Measurements from ENCODE around the gene EFCAB12.
"Not testable (repeated sequence)": the region's sequence is repeated elsewhere in the genome, so short reads cannot be mapped to it uniquely, and the experiment has no call there.

The EFCAB12 gene

DNA sequence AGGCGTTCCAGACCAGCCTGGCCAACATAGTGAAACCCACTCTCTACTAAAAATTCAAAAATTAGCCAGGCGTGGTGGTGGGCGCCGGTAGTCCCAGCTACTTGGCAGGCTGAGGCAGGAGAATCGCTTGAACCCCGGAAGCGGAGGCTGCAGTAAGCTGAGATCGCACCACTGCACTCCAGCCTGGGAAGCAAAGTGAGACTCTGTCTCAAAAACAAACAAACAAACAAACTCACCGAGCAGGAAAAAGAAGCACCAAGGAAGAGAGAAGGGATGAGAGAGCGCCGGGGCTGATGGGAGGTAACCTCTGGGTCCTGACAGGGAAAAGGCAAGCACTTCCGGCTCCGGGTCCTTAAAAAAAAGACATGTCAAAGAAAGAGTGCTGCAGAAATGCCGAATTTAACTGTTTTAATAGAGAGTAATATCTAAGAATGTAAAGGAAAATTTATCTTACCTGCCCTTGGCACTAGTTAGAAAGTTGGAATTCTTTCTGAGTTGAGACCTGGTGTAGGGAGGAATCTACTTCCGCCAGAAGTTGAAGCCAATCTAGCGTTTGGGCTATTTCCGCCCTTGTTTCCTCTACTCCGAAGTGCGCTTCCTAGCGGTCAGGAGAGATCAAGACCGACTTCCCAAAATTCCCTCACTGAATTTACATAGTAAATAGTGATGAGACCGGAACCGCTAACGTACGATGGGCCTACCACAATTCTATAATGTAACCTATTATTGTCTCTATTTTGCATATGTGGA is 29.1 kb downstream of the EFCAB12 start:
- in situ Hi-C loops (cut with MboI; ENCODE audit: low sequenced_read_pairs), result no loop called here

DNA sequence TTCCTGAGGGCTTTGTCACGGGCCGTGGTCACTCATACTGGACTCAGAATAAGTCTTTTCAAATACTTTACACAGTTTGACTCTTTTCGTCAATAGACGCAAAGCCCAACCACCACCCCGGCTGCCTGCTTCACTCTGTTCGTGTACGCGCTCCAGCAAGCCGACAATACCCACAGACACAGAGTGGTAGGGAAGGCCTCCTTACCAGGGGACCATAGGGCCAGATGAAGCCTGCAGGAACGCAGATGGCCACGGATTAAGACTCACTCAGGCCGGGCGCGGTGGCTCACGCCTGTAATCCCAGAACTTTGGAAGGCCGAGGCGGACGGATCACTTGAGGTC is 29.7 kb downstream of the EFCAB12 start:
- in situ Hi-C loops (cut with MboI; ENCODE audit: low sequenced_read_pairs), result no loop called here

DNA sequence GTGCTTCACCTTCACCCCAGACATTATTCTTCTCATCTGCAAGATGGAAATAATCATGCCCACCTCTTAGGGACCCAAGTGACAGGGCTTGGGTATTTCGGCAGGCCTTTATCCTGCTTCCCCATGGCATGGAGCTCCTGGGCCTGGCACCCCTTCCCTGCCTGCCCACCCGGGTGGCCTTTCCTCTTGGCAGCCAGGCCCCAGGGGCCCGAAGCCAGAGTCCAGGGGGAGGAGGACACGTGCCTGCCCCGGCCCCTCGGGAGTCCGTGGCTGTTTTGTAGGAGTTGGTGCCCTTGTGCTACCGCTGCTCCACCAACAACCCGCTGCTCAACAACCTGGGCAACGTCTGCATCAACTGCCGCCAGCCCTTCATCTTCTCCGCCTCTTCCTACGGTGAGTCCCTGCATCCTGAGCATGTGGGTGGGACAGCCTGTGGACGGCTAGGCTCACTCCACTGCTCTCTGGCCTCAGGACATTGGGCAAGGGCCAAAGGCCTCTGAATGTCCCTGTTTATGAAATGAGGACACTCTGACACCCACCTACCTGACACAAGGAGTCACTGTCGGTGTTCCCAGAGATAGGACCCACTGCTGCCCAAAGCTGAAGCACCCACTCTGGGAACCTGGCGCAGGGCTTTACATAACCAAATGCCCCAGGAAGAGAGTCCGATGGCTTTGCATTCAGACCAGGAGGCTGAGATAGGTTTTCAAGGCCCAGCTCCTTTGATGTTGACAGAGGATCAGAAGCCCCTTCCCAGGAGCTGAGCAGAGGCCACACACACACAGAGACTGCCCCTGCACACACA is 34.5 kb downstream of the EFCAB12 start:
- in situ Hi-C loops (cut with MboI; ENCODE audit: low sequenced_read_pairs), result not testable (repeated sequence)

DNA sequence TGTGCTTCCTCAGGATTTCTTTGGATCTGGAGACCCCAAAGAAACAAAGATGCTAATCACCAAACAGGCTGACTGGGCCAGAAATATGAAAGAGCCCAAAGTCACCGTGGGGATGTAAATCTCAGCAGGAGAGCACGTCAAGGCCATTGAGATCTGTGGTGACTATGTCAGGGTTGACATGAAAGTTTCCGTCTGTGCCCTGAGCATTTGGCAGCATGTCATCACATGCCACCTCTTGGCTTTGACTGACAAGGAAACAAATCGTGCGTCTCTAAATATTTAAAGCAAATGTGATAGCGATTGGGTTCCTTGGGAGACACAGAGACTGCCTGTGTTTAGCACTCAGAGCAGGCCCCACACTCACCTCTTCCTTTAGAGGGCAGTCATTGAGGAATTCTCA is 35.2 kb downstream of the EFCAB12 start:
- in situ Hi-C loops (cut with MboI; ENCODE audit: low sequenced_read_pairs), result no loop called here

DNA sequence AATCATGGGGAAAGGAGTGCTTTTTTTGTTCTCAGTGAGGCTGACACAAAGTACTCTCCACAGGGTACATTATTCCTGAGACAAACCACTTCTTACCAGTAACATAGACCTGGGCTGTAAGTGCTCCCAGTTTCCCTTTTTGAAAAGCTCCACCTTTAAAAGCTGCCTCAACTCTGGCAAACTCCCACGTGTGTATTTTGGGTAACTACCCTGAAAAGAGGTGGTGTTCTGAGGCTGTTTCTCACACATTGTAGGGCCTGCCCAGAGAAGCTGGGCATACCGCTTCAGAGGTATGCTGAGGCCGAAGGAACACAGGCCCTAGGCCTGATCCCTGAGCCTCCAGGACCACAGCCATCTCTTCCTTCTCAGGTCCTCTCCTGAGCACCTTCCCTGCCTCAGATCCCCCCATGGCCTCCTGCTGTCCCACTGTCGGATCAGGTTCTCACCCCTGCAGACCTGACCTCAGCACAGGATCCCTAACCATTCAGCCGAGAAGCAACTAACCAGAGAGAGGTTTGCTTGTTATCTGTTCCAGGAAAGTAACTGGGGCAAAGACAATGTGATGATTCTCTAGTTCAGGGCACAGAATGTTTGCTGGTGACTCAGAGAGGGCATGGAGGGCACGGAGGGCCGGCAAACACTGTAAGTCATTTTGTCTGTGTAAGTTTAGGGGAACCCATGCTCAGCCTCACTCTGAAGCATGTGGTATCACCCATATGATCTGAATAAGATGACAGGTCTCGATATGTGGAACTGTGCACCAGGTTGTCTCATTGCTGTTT is 36.1 kb downstream of the EFCAB12 start:
- in situ Hi-C loops (cut with MboI; ENCODE audit: low sequenced_read_pairs), result not testable (repeated sequence)

DNA sequence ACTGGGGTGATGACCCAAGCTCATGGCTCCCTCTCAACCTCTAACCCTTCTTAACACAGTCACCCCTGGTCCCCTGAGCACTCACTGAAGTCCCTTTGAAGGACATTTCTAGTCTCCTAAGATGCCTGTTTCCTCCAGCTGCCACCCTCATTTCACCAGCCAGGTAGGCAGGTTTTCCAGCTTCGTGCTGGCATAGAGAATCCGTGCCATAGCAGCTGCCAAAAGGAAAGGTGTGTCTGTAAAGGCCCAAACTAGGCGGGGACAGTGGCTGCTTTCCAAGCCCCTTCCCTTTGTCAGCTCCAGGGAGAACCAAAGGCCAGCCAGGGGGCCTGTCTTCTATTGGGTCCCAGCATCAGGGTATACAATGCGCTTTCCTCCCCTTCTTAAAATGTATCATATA is 36.9 kb downstream of the EFCAB12 start:
- in situ Hi-C loops (cut with MboI; ENCODE audit: low sequenced_read_pairs), result not testable (repeated sequence)

DNA sequence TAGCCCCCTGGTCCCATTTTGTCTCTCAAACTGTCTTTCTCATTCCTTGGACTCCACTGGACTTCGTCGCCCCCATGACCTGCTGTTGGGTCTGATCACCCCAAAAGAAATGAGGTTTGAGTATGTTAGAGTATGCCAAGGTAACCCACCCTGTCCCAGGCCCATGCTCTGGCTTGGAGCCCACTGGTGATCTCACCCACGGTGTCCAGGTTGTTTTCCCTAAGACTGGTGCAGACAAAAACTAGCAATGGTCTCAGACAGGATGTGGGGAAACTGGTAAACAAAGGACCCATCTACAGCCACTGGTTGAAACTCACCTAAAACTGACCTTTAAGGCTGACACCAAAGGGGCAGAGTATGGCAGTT is 38.9 kb downstream of the EFCAB12 start:
- in situ Hi-C loops (cut with MboI; ENCODE audit: low sequenced_read_pairs), result no loop called here

DNA sequence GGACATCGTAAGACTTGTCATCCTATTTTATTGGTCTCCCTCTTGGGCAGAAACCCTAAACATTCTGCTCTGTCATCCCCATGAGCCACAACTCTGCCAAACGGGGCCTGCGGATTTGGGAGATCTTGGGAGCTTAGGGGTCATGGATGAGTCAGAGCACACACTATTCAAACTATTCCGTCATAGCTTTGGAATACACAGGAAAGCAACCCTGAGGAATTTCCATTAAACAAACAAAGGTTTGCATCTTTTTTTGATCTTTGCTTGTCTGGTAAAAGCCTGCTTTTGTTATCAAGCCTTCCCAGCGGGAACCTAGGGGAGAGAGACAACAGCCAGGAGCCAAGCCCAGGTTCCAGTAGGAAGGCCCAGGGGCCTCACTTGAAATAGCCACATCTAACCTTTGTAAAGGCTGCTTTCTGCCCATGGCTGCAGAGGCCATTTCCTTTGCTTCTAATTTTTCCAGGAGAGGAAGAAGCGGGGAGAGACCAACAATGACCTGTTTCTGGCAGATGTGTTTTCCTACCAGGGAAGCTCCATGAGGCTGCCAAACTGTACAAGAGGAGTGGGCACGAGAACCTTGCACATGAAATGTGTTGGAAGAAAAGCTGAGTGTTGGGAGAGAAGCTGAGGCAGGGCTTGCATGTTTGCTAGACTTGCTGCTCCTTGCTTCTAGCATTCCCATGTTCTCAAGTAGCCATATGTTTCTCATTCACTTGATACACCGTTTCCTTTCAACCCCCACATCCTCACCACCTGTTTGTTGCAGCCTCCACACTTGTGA is 39.5 kb downstream of the EFCAB12 start:
- in situ Hi-C loops (cut with MboI; ENCODE audit: low sequenced_read_pairs), result not testable (repeated sequence)

DNA sequence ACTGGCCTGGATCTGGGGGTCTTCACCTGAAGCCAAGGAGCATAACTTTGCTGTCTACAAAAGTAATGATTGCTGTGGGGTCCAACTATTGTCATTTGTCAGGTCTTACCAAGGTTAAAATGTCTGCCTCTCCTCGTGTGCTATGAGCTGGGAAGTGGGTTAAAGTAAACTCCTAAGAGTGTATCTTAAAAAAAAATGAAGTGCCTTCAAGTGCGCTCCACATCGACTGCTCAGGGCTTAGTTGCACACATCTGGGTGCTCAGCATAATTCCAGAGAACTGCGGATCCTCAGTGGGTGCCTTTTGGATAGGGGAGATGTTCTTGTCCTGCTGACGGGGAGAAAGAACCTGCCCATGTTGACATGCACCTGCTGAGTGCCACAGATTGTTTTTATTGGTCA is 40.9 kb downstream of the EFCAB12 start:
- in situ Hi-C loops (cut with MboI; ENCODE audit: low sequenced_read_pairs), result no loop called here

DNA sequence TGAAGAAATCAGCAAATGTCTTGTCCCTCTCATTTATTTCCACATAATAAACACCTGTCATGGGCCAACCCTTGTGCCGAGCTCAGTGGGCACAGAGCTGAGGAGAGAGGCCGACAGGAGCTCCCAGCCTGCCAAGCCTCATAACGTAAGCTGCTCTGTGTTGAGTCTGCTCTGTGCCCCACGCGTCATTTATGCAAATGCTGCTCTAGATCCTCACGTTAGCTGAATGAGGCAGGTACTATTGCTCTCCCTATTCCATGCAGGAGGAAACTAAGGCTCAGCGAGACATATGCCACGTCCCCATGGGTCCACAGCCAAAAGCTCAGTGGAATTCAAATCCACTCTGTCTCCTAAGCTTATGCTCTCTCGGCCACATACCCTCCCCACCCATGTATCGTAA is 41.5 kb downstream of the EFCAB12 start:
- in situ Hi-C loops (cut with MboI; ENCODE audit: low sequenced_read_pairs), result no loop called here

DNA sequence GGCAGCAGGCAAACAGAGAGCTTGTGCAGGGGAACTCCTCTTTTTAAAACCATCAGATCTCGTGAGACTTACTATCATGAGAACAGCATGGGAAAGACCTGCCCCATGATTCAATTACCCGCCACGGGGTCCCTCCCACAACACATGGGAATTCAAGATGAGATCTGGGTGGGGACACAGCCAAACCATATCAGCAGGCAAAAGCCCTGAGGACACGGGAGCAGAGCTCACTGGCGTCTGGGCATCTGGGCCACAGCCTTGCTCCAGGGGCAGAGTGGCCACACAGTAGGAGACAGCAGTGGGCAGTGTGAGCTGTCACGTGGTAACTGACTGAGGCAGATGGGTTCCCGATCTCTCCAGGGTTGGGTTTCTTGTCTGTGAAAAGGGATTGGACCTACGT is 42.9 kb downstream of the EFCAB12 start:
- in situ Hi-C loops (cut with MboI; ENCODE audit: low sequenced_read_pairs), result not testable (repeated sequence)

DNA sequence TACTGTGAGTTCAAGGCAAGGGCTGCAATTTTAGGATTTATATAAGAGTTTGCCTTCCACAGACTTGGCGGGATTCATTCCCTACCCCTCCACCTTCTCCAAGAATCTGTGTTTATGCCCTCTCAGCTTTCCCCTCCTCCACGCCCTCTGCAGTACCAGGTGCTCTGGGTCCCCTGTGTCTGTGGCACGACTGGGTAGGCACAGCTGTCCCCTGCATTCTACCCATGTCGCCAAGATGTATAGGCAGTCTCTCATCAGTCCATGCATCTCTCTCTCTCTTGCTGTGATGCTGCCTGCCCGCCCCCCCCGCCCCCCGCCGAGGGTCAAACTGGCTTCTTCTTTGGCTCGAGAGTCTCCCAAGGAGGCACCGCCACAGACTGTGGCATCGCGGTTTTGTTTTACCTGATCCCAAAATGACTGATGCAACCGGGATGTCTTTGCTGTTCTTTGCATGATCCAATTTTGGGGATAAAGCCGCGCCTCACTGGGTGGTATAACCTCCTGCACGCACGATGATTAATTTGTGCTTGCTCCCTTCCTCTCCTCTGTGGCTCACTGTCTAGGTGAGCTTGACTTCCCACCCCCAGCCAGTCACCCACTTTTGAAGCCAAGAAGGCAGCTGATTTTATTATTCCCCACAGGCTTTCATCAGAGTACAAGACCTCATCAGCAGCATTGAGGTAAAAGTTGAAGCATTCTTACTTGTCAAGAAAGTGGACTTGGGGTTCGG is 43.7 kb downstream of the EFCAB12 start:
- in situ Hi-C loops (cut with MboI; ENCODE audit: low sequenced_read_pairs), result no loop called here

DNA sequence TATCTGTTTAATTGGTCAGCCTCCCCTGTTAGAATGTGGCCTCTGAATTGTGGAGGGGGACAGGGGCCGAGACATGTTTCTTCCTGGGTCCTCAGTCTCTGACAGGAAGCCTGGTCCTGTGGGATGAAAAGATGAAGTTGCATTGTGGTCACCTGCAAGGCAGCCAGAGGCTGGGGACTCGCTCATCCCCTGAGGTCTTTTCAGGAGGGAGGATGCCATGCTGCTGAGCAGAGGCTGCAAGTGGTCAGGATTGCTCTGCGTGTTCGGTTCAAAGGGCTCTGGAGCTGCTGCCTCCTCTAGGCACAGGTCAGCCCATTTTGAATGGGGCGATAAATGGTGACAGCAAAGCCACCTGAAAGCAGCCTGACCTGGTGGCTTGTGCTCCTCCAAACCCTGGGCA is 44.3 kb downstream of the EFCAB12 start:
- in situ Hi-C loops (cut with MboI; ENCODE audit: low sequenced_read_pairs), result not testable (repeated sequence)

DNA sequence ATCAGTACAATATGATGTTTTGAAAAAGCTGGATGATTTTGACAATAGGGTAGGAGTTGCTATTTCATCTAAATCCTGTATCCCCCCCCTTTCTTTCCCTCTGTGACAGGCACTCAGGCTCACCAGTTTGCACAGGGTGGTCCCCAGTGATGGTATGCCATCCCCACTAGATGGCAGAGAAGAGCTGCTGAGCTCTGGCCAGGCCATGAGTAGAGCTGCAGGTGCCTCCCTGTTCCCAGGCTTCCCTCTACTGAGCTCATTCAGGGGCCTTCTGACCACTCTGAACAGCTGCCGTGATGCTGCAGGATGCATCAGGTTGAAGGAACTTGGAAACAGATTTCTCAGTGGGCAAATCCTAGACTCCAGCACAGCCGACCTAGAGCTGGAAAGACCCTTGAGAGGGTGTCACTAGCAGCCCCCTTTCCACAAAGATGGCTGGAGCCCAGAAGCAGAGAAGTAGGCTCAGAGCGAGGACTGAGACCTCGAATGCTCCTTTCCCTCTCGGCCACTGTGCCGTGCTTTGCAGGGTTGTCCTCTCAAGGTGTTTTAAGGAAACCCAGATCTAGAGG is 45.1 kb downstream of the EFCAB12 start:
- in situ Hi-C loops (cut with MboI; ENCODE audit: low sequenced_read_pairs), result no loop called here

DNA sequence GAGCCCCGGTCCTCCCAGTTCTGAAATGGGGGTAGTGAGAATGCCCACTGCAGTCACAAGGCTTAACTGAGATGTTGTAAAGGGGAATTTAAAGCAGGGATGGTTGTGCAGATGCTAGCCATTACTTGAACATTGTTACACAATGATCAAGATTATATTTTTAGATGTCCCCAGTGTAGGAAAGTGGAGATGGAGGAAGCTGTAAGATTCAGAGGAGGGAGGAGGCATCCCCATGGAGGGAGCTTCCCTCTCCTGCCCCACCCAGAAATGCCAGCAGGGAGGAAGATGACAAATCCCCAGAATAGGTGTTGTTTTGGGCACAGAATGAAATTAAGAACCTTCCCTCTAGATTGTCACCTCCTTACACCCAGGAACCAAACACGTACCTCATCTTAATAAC is 46.1 kb downstream of the EFCAB12 start:
- in situ Hi-C loops (cut with MboI; ENCODE audit: low sequenced_read_pairs), result no loop called here

DNA sequence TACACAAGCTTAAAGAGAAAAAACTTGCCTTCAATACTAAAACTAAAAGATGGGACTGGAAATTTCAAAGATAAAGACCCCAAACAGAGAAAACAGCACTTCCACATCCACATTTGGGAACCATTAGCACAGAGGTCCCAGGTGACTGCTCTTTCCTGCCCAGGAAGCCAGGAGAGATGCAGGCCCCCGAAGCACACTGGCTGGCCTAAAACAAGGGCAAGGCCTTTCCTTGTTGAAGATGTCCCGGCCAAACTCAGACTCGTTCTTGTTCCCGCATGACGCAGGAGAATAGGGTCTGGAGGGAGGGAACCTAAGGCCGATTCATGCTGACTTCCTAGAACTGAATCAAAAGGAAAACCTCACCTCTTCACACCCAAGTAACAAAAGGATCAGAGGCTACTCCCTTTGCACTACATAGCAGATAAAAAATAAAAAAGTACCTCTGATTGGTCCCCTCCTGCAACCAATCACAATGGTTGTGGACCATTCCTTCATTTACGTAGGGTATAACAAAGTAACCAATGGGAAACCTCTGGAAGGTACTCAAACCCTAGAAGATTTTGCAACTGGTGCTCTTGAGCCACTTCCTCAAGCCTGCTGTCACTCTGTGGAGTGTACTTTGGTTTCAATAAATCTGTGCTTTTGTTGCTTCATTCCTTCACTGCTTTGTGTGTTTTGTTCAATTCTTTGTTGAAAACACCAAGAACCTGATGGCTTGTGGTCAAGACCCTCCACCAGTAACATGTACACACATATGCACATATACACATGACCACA is 48.7 kb downstream of the EFCAB12 start:
- in situ Hi-C loops (cut with MboI; ENCODE audit: low sequenced_read_pairs), result no loop called here

DNA sequence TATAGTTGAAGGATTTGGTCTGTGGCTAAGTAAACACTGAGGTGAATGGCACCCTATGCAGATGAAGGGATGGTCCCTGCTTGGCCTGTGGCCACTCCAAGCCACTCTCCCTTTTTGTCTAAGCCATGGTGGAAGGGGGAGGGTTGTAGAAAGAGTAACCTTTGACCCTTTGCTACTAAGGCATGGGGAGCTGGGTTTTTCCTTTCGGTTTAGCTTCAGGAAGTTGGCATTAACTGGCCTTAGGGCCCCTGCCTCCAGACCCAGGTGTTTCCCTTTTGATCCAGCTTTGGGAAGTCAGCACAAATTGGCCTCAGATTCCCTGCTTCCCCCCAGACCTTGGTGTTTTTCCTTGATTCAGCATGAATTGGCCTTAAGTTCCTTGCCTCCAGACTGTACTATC is 49.5 kb downstream of the EFCAB12 start:
- in situ Hi-C loops (cut with MboI; ENCODE audit: low sequenced_read_pairs), result no loop called here

DNA sequence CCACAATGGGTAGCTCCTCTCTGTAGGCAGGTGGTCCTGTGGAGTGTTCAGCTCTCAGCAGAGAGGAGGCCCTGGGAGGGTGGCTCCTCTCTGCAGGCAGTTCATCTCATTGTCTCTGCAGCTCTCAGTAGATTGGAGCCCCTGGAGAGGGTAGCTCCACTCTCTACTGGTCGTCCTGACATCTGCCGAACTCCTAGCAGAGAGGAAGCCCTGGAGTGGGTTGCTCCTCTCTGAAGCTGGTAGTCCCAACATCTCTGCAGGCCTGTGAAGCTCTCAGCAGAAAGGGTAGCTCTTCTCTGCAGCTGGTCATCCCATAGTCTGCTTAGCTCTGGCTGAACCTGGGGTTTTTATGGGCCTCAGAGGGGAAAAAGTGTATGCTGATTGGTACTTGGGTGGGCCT is 50.8 kb downstream of the EFCAB12 start:
- in situ Hi-C loops (cut with MboI; ENCODE audit: low sequenced_read_pairs), result no loop called here

DNA sequence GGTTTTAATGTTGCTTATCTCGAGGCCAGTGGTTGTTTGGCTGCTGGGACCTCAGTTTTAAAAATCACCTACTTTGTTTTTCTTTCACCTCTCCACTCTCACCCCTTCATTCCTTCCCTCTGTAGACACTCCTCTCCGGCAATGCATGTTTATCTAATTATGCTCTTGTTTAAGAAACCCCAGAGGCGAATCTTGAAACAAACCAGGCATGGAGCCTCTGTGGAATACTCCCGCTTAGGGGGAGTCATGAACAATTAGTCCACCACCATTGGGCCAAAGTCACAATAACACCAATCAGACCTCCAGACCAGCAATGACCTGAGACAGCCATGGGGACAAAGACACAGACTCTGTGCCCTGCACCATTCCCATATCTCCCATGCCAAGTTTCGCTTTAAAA is 53.3 kb downstream of the EFCAB12 start:
- in situ Hi-C loops (cut with MboI; ENCODE audit: low sequenced_read_pairs), result no loop called here
